DND-41 (cell line): ENCODE results near the gene FLT3LG.

Experiments used
- CTCF ChIP-seq: IDR thresholded peaks from 2 replicates; pipeline ENCODE4 v1.5.1; 2012; ENCODE audit warnings: borderline replicate concordance, low read length, moderate library complexity, mild to moderate bottlenecking; ENCODE audit not compliant: poor library complexity, severe bottlenecking; ENCODE audit errors: extremely low read depth
- EZH2 ChIP-seq: IDR thresholded peaks from 3 replicates; pipeline ENCODE4 v1.6.1; 2012; ENCODE audit warnings: borderline replicate concordance, low read depth, mild to moderate bottlenecking, moderate library complexity, low read length, inconsistent platforms; ENCODE audit not compliant: severe bottlenecking

- TF ChIP-seq EZH2 (no peak), CTCF (no peak)
Measured at GRCh38 chr19:49435670-49436069, 38.3 kb upstream of the FLT3LG start.
